OCI-LY3 (cell line): ENCODE data around the gene UNC13B.

Source experiments
- H2AFZ ChIP-seq: fragments of 200-600, 300-600 bp; shearing (Covaris generic); 2 replicates; pipeline ENCODE4 v1.6.0; 2014; ENCODE audit warnings: antibody characterized with exemption, low read depth, low read length
- H3K27ac ChIP-seq: fragments of 200-600, 300-600 bp; sonication (generic); 2 replicates; pipeline ENCODE4 v1.5.1; 2014; ENCODE audit warnings: mild to moderate bottlenecking, low read length, moderate library complexity, mixed read lengths
- H3K27me3 ChIP-seq: fragments of 200-600, 300-600 bp; sonication (generic); 2 replicates; pipeline ENCODE4 v1.6.1; 2014; ENCODE audit warnings: low read depth, low read length, mixed read lengths
- H3K36me3 ChIP-seq: fragments of 200-600, 300-600 bp; sonication (generic); replicated peaks from 2 replicates; pipeline ENCODE3; 2014; ENCODE audit warnings: low read depth, low read length, mixed read lengths
- H3K4me1 ChIP-seq: fragments of 300-600, 200-600 bp; sonication (generic); 2 replicates; pipeline ENCODE4 v1.6.1; 2014; ENCODE audit warnings: low read length, mixed read lengths
- H3K4me2 ChIP-seq: fragments of 200-600, 300-600 bp; sonication (generic); 2 replicates; pipeline ENCODE4 v1.6.1; 2014; ENCODE audit warnings: low read length, mixed read lengths
- H3K4me3 ChIP-seq: fragments of 300-600, 200-600 bp; sonication (generic); 2 replicates; pipeline ENCODE4 v1.5.1; 2014; ENCODE audit warnings: antibody characterized with exemption, mild to moderate bottlenecking, low read length, moderate library complexity
- H3K79me2 ChIP-seq: fragments of 300-600, 200-600 bp; shearing (Covaris generic); 2 replicates; pipeline ENCODE4 v1.6.1; 2014; ENCODE audit warnings: mild to moderate bottlenecking, low read length, mixed read lengths
- H3K9ac ChIP-seq: fragments of 300-600, 200-600 bp; shearing (Covaris generic); 2 replicates; pipeline ENCODE4 v1.6.0; 2014; ENCODE audit warnings: mild to moderate bottlenecking, low read length, moderate library complexity
- H3K9me3 ChIP-seq: fragments of 200-600, 300-600 bp; shearing (Covaris generic); 2 replicates; pipeline ENCODE4 v1.6.1; 2014; ENCODE audit warnings: low read length, mixed read lengths; ENCODE audit not compliant: insufficient read depth
- H4K20me1 ChIP-seq: fragments of 200-600, 300-600 bp; sonication (generic); 2 replicates; pipeline ENCODE4 v1.6.1; 2016; ENCODE audit warnings: low read length, mixed read lengths; ENCODE audit not compliant: insufficient read depth
- CTCF ChIP-seq: fragments of 200-600, 300-600 bp; sonication (generic); IDR thresholded peaks from 2 replicates; pipeline ENCODE4 v1.5.1; 2014; ENCODE audit warnings: antibody characterized with exemption, low read length, low read depth
- EZH2phosphoT487 ChIP-seq: fragments of 200-600 bp; shearing (Covaris generic); IDR thresholded peaks from 2 replicates; pipeline ENCODE4 v1.6.1; 2018; ENCODE audit warnings: antibody characterized with exemption, mixed run types, low read depth

Gene UNC13B

DNA sequence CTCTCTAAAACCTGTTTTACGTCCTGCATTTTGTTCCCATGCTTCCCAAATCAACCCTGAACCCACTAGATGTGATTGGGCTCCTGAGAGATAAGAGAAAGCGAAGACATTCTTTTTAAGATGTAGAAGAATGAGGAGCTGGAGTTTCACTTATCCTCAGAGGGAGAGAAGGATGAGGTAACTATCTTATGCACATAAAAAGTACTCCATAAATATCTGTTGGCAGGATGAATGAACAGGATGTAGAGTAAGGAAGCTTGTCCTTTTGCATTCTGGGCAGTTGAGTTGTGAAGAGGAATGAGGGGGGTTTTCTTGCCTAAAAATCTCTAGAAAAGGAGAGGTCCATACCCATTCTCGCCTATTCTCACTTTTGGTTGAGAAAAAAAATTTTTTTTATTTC is 163.2 kb downstream of the UNC13B start:
- Histone ChIP-seq H3K4me3 (no peak overlapping the region), H3K36me3 (no peaks in the 10 kb centered on the region), H3K27ac (no peak overlapping the region), H3K4me2 (no peak overlapping the region), H4K20me1 (no peaks in the 10 kb centered on the region), H3K27me3 (peaks cover 4% of the 10 kb centered on the region; the same call in 1 of the 2 replicates), H2AFZ (no peak overlapping the region), H3K79me2 (no peaks in the 10 kb centered on the region), H3K9me3 (no peaks in the 10 kb centered on the region), H3K4me1 (peaks cover 14% of the 10 kb centered on the region), H3K9ac (no peak overlapping the region)
- no peak for TF ChIP-seq CTCF
- TF ChIP-seq EZH2phosphoT487 = no peak

- H3K79me2 ChIP-seq = no peaks in the 10 kb centered on the region
- no peak overlapping the region for H3K27ac ChIP-seq
Measured at GRCh38 chr9:35333551-35333950, 171.7 kb downstream of the UNC13B start.

GRCh38 chr9:35335164-35335563 is 173.4 kb downstream of the UNC13B start:
- Histone ChIP-seq H3K4me3 (no peak overlapping the region), H2AFZ (no peak overlapping the region), H3K79me2 (no peaks in the 10 kb centered on the region), H3K9ac (no peak overlapping the region), H3K4me1 (no peaks in the 10 kb centered on the region), H3K36me3 (no peaks in the 10 kb centered on the region), H4K20me1 (no peaks in the 10 kb centered on the region), H3K4me2 (no peak overlapping the region), H3K9me3 (no peaks in the 10 kb centered on the region), H3K27ac (no peak overlapping the region), H3K27me3 (peaks cover under 1% of the 10 kb centered on the region; the same call in 1 of the 2 replicates)
- TF ChIP-seq CTCF (no peak), EZH2phosphoT487 (no peak)

More at GRCh38 chr9:35333551-35333950, 171.7 kb downstream of the UNC13B start:
- Histone ChIP-seq H2AFZ (no peak overlapping the region), H3K4me2 (no peak overlapping the region), H3K9me3 (no peaks in the 10 kb centered on the region), H3K4me1 (no peaks in the 10 kb centered on the region), H3K9ac (no peak overlapping the region), H3K36me3 (no peaks in the 10 kb centered on the region), H3K4me3 (no peak overlapping the region), H4K20me1 (no peaks in the 10 kb centered on the region), H3K27me3 (peaks cover 2% of the 10 kb centered on the region; the same call in 1 of the 2 replicates)
- no peak for TF ChIP-seq CTCF
- no peak for TF ChIP-seq EZH2phosphoT487

- no peaks in the 10 kb centered on the region for H3K79me2 ChIP-seq
- H3K27me3 ChIP-seq = peaks cover 5% of the 10 kb centered on the region; the same call in 1 of the 2 replicates
- no peak overlapping the region for H3K27ac ChIP-seq
- no peaks in the 10 kb centered on the region for H4K20me1 ChIP-seq
- H3K9me3 ChIP-seq = no peaks in the 10 kb centered on the region
- no peak overlapping the region for H2AFZ ChIP-seq
- no peak overlapping the region for H3K9ac ChIP-seq
- TF ChIP-seq EZH2phosphoT487 (no peak), CTCF (no peak)
- H3K4me2 ChIP-seq = no peak overlapping the region
- H3K4me3 ChIP-seq = no peak overlapping the region
- peaks cover 18% of the 10 kb centered on the region for H3K4me1 ChIP-seq
- no peaks in the 10 kb centered on the region for H3K36me3 ChIP-seq
Measured at GRCh38 chr9:35338086-35338485, 176.3 kb downstream of the UNC13B start.
